AG04450 (cell line): ENCODE measurements around the gene SP7. TPM values are rescaled to one million over a fixed set of nuclear protein-coding genes. Genes with fewer than 3 reads are reported as not detected.

Experiments
- CTCF ChIA-PET: fragments of 300-600, 350-600 bp; formaldehyde crosslinking; extraction: SDS; loops from one replicate; lab custom pipeline; 2022; ENCODE audit warnings: antibody characterized with exemption, inconsistent platforms; lab: Charles Lee
- POLR2A ChIA-PET: fragments of 350-600 bp; formaldehyde crosslinking; extraction: SDS; loops from one replicate; lab custom pipeline; 2021; ENCODE audit warnings: antibody characterized with exemption, inconsistent platforms; lab: Yijun Ruan, JAX
- DNase-seq: peaks from one replicate; pipeline ENCODE4 v3.0.0-alpha.2; 2011; ENCODE audit warnings: low read depth, low spot score
- H3K27ac ChIP-seq: one replicate; pipeline ENCODE4 v1.5.1; 2012; ENCODE audit warnings: low read depth, low read length, control low read depth
- H3K27me3 ChIP-seq: one replicate; pipeline ENCODE4 v1.6.0; 2012; ENCODE audit warnings: low read length; ENCODE audit not compliant: control insufficient read depth, insufficient read depth
- H3K4me3 ChIP-seq: 2 replicates; pipeline ENCODE4 v1.5.1; 2011; ENCODE audit warnings: mild to moderate bottlenecking, low read depth, low read length, control low read depth
- H3K9me3 ChIP-seq: 2 replicates; pipeline ENCODE4 v1.5.1; 2012; ENCODE audit warnings: low read length; ENCODE audit not compliant: control insufficient read depth, insufficient read depth
- polyA minus RNA-seq: library from RNA; depleted of rRNA, polyadenylated mRNA; stranded (reverse); fragments of >200 nt; gene quantifications from 2 replicates; pipeline ENCODE4 v1.2.3, GENCODE V29; 2011; rRNA and poly(A)+ RNA removed
- polyA plus RNA-seq: library from polyadenylated mRNA; depleted of rRNA; stranded (reverse); fragments of >200 nt; gene quantifications from 2 replicates; pipeline ENCODE4 v1.2.3, GENCODE V29; 2011; rRNA removed
- TF ChIP-seq, protein P1 (sequence below): IDR thresholded peaks from 2 replicates; pipeline ENCODE4 v1.5.1; 2011; ENCODE audit warnings: low read depth, low read length, control low read depth, inconsistent platforms

The SP7 gene
- not detected in 2 replicates for polyA plus RNA-seq
- 0.26 TPM in 1 of 2 replicates, not detected in the other for polyA minus RNA-seq

DNA sequence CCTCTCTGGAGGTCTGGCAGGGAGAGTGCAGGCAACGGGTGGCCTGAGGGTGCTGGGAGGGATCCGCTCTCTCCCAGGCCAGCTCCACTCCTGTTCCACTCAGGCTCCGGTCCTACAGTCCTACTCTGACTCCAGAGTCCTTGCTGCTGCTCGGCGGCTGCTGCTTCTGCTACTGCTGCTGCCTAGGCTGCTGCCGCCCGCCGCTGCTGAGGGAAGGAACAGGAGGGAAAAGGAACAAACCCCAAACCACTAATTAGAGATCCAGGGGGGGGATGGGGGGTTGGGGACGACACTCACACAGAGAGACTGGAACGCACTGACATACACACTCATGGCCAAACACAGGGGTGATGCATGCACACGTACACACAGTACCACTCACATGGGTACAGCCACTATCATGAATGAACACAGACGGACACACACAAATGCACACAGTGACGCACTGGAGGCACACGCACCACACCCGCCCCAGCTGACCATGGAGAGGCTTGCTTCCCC, at the start of gene SP7:
SP7 (minus strand) TSS at position 174 of the 501 bp plus-strand sequence. CDS start 708 bp downstream, outside the sequence.
- TF ChIP-seq, protein P1, sequence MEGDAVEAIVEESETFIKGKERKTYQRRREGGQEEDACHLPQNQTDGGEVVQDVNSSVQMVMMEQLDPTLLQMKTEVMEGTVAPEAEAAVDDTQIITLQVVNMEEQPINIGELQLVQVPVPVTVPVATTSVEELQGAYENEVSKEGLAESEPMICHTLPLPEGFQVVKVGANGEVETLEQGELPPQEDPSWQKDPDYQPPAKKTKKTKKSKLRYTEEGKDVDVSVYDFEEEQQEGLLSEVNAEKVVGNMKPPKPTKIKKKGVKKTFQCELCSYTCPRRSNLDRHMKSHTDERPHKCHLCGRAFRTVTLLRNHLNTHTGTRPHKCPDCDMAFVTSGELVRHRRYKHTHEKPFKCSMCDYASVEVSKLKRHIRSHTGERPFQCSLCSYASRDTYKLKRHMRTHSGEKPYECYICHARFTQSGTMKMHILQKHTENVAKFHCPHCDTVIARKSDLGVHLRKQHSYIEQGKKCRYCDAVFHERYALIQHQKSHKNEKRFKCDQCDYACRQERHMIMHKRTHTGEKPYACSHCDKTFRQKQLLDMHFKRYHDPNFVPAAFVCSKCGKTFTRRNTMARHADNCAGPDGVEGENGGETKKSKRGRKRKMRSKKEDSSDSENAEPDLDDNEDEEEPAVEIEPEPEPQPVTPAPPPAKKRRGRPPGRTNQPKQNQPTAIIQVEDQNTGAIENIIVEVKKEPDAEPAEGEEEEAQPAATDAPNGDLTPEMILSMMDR = no peak
- POLR2A ChIA-PET = interaction anchor here (0.6 to 0.8 kb wide), 2 partner anchors 8 to 10 kb away, joined by 3 read pairs; no protein-coding TSS in a partner anchor
- Histone ChIP-seq H3K9me3 (no peaks in the 10 kb centered on the region), H3K27ac (no peak within 1 kb of the TSS), H3K4me3 (no peak within 1 kb of the TSS), H3K27me3 (peaks cover 66% of the 10 kb centered on the region)
- DNase-seq = no peak
- CTCF ChIA-PET = interaction anchor here (0.8 to 2.4 kb wide), 4 partner anchors 9 to 16 kb away, joined by 3 to 14 read pairs (median 8); partner anchors contain the start of gene AAAS

DNA sequence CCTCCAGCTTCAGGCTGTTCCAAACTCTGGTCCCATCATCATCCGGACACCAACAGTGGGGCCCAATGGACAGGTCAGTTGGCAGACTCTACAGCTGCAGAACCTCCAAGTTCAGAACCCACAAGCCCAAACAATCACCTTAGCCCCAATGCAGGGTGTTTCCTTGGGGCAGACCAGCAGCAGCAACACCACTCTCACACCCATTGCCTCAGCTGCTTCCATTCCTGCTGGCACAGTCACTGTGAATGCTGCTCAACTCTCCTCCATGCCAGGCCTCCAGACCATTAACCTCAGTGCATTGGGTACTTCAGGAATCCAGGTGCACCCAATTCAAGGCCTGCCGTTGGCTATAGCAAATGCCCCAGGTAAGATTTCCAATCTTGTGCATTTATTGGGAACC, 47.1 kb upstream of the SP7 start:
- Histone ChIP-seq H3K4me3 (peak overlapping the region; percentile 49), H3K27ac (no peak overlapping the region), H3K9me3 (no peaks in the 10 kb centered on the region), H3K27me3 (no peaks in the 10 kb centered on the region)
- no peak for DNase-seq
- ChIA-PET CTCF (interaction anchor here (0.6 to 3.4 kb wide), 3 partner anchors 31 to 38 kb away, joined by 3 to 24 read pairs (median 4); no protein-coding TSS in a partner anchor), POLR2A (interaction anchor here (1.0 kb wide), 1 partner anchor 38 kb away, joined by 4 read pairs; no protein-coding TSS in a partner anchor)
- TF ChIP-seq, protein P1 = no peak

DNA sequence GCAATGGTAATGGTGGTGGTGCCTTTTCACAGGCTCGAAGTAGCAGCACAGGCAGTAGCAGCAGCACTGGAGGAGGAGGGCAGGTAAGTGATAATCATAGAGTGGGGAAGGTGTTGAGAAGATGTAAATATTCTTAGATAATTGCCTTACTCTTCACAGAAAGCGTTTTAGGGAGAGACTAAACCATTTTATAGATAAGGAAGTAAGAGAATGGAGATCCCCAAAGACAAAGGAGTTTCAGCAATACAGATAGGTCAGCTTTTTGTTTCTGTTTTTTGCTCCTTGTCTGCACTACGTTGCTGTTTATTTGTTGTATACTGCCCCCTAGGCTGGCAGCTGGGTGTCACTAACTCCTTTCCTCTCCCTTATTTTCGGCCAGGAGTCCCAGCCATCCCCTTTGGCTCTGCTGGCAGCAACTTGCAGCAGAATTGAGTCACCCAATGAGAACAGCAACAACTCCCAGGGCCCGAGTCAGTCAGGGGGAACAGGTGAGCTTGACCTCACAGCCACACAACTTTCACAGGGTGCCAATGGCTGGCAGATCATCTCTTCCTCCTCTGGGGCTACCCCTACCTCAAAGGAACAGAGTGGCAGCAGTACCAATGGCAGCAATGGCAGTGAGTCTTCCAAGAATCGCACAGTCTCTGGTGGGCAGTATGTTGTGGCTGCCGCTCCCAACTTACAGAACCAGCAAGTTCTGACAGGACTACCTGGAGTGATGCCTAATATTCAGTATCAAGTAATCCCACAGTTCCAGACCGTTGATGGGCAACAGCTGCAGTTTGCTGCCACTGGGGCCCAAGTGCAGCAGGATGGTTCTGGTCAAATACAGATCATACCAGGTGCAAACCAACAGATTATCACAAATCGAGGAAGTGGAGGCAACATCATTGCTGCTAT, 45.8 kb upstream of the SP7 start:
- TF ChIP-seq, protein P1 = peak; percentile 29
- peak overlapping the region; percentile 84 for H3K27ac ChIP-seq
- H3K4me3 ChIP-seq = peak overlapping the region; percentile 61
- ChIA-PET POLR2A (no interaction called here), CTCF (interaction anchor here (0.5 to 3.4 kb wide), 5 partner anchors 19 to 61 kb away, joined by 3 to 24 read pairs (median 4); partner anchors contain the start of gene AAAS)
- no peak for DNase-seq
- H3K27me3 ChIP-seq = no peaks in the 10 kb centered on the region
- no peaks in the 10 kb centered on the region for H3K9me3 ChIP-seq

DNA sequence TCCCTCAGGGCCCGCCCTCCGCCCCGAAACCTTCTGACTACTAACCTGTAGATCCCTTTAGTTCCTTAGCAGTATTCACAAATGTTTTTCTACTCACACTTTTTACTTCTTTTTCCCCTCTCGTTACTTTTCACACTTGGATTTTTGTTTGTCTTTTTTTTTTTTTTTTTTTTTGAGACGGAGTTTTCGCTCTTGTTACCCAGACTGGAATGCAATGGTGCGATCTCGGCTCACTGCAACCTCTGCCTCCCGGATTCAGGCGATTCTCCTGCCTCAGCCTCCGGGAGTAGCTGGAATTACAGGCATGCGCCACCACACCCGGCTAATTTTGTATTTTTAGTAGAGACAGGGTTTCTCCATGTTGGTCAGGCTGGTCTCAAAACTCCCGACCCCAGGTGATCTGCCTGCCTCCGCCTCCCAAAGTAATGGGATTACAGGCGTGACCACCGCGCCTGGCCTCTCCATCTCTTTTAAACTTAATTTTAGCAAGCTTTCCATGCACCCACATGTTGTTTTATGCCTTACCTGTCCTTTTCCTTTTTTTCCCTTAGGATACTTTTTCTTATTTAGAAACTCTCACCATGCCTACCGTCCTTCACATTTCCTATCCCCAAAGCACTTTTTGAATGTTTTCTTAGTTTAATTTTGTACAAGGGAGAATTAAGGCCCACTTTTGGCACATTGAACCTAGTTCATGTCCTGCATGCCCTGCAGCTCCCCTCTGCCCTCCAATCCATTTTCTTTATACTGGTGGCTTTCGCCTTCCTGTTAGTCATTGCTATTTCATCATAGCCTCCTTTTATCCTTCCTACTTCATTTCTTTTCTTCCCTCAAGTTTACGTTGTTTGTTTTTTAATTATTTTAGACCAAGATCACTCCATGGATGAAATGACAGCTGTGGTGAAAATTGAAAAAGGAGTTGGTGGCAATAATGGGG, 44.9 kb upstream of the SP7 start:
- ChIA-PET POLR2A (interaction anchor here (0.7 kb wide), 1 partner anchor 97 kb away, joined by 6 read pairs; no protein-coding TSS in a partner anchor), CTCF (interaction anchor here (0.5 to 3.4 kb wide), 8 partner anchors 20 to 167 kb away, joined by 3 to 24 read pairs (median 4); partner anchors contain the start of gene AAAS)
- H3K9me3 ChIP-seq = no peaks in the 10 kb centered on the region
- DNase-seq = no peak
- no peaks in the 10 kb centered on the region for H3K27me3 ChIP-seq
- peak overlapping the region; percentile 61 for H3K4me3 ChIP-seq
- TF ChIP-seq, protein P1 = no peak
- H3K27ac ChIP-seq = peak overlapping the region; percentile 84
